Duodenal mucosa (tissue), 2 donors: ENCODE measurements around the gene OGN.

Experiments used
- H3K27ac ChIP-seq: one replicate; pipeline ENCODE4 v1.7.0; 2013; ENCODE audit warnings: low read depth, low read length
- H3K27me3 ChIP-seq, 2 donors: one replicate each; pipeline ENCODE4 v1.7.0; 2013; ENCODE audit warnings: low read length in 2 of 2, control low read depth in 1 of 2; ENCODE audit not compliant: insufficient read depth in 2 of 2, control insufficient read depth in 1 of 2
- H3K36me3 ChIP-seq, 2 donors: one replicate each; pipeline ENCODE4 v1.7.0; 2013; ENCODE audit warnings: low read length in 2 of 2, control low read depth in 1 of 2; ENCODE audit not compliant: insufficient read depth in 2 of 2, control insufficient read depth in 1 of 2
- H3K4me1 ChIP-seq, 2 donors: one replicate each; pipeline ENCODE4 v1.7.0; 2013; ENCODE audit warnings: low read length in 2 of 2, control low read depth in 1 of 2; ENCODE audit not compliant: insufficient read depth in 2 of 2, control insufficient read depth in 1 of 2
- H3K4me3 ChIP-seq, 2 donors: one replicate each; pipeline ENCODE4 v1.7.0; 2013; ENCODE audit warnings: low read length in 2 of 2, low read depth in 1 of 2
- H3K9ac ChIP-seq, 2 donors: one replicate each; pipeline ENCODE4 v1.7.0; 2013; ENCODE audit warnings: low read length in 2 of 2, low read depth in 1 of 2
- H3K9me3 ChIP-seq, 2 donors: one replicate each; pipeline ENCODE4 v1.7.0; 2013; ENCODE audit warnings: low read length in 2 of 2, control low read depth in 1 of 2; ENCODE audit not compliant: control insufficient read depth in 1 of 2

Gene OGN

DNA sequence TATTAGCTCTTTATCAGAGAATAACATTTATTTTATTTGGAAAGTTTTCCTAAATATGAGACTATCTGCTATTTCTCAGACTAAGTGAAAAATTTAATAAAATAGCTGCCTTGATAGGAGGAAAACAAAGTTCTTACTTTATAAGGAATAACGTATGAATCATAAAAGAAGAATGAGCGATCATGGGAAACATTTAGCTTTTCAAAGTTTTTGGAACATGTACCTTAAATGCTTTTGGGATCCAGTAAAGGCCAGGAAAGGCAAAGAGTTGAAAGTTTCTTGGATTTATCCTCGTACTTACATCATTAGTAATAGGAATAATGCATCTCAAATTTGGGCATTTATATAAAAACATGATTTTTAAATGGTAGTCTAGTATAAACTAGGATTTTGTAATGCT, 19.4 kb downstream of the OGN start:
- Histone ChIP-seq H3K9ac (no peak overlapping the region), H3K9me3 (no peaks in the 10 kb centered on the region), H3K27ac (no peak overlapping the region), H3K36me3 (no peaks in the 10 kb centered on the region), H3K27me3 (no peaks in the 10 kb centered on the region), H3K4me3 (no peak overlapping the region), H3K4me1 (peaks cover 0 to 14% of the 10 kb centered on the region in 2 donors)

DNA sequence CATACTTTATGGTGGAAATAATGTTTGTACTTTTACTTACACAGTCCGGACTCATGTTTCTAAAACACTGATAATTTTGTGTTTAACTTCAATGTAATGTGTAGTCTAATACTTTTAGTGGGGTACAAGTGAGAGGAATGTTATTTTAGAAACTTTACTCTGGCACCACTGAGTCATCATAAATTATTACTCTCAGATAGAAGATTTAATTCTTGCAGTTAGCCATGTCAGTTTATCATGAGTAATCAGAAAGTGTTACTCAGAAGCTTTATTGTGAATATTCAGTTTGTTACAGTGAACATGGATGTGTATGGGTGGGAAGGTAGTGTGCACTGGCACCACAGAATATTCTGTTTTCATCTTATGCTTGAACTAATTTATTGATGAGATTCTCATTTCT, 20.0 kb downstream of the OGN start:
- Histone ChIP-seq H3K36me3 (no peaks in the 10 kb centered on the region), H3K4me1 (peaks cover 1 to 15% of the 10 kb centered on the region in 2 donors), H3K4me3 (no peak overlapping the region), H3K9me3 (no peaks in the 10 kb centered on the region), H3K27ac (no peak overlapping the region), H3K9ac (no peak overlapping the region), H3K27me3 (no peaks in the 10 kb centered on the region)

DNA sequence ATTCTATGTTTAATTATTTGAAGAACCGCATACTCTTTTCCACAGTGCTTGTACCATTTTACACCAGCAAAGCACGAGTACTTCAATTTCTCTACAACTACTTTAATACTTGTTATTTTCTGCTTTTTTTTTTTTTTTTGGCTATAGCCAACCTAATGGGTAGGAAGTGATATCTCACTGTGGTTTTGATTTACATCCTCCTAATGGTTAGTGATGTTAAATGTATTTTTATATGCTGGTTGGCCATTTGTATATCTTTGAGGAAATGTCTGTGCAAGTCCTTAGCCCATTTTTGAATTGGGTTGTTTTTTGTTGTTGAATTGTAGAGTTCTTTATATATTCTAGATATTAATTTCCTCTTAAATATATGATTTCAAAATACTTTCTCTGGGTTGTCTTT, 22.6 kb downstream of the OGN start:
- Histone ChIP-seq H3K9me3 (no peaks in the 10 kb centered on the region), H3K27ac (no peak overlapping the region), H3K4me3 (no peak overlapping the region), H3K36me3 (no peaks in the 10 kb centered on the region), H3K27me3 (no peaks in the 10 kb centered on the region), H3K9ac (no peak overlapping the region), H3K4me1 (peaks cover 5 to 20% of the 10 kb centered on the region in 2 donors)

DNA sequence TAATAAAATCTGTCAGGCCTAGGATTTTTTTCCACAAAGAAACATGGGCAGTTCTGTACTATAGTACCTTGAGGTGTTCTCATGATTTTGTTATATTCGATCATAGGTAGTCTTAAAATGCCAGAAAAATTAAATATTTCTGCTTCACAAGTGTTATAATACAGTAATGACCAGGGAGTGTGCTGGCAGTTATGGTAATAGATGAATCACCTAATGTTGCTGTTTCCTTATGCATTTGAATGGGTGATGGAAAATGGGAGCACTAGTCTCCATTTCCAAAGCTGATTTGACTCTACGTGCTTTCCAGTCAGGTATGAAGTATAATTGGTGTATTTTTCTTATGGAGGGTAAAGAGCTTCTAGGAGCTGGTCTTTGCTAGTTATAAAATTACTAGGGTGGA, 23.8 kb downstream of the OGN start:
- Histone ChIP-seq H3K36me3 (no peaks in the 10 kb centered on the region), H3K4me1 (peaks cover 5 to 18% of the 10 kb centered on the region in 2 donors), H3K9me3 (no peaks in the 10 kb centered on the region), H3K27ac (no peak overlapping the region), H3K4me3 (no peak overlapping the region), H3K27me3 (no peaks in the 10 kb centered on the region), H3K9ac (no peak overlapping the region)

DNA sequence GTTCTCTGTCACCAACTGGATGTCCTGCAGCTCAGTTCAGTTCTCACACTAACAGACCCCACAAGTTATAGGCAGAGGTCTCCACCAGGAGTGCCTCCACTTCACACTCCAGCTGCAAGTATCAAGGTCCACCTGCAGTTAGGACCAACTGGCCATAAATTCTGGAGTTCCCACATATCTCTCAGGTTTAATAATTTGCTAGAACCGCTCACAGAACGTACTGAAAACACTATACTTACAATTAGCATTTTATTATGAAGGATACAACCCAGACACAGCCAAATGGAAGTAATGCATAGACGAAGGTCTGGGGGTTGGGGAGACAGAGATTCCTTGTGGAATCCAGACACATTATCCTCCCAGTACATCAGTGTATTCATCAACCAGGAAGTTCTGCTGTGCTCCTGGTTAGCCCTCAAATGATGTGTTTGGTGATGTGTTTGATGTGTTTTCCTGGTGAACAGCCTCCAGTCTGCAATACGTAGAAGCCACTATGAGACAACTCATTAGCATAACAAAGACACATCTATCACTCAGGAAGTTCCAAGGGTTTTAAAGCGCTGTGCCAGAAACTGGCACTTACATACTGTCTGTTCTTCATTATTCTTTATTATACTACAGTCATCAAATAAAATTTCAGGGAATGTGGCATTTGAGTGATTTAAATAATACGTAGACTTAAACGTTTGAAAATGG, 25.4 kb downstream of the OGN start:
- no peaks in the 10 kb centered on the region for H3K9me3 ChIP-seq
- H3K9ac ChIP-seq, result no peak overlapping the region
- H3K27me3 ChIP-seq, result no peaks in the 10 kb centered on the region
- peaks cover 5 to 6% of the 10 kb centered on the region in 2 donors for H3K4me1 ChIP-seq
- H3K27ac ChIP-seq, result no peak overlapping the region
- H3K4me3 ChIP-seq, result no peak overlapping the region
- no peaks in the 10 kb centered on the region for H3K36me3 ChIP-seq

DNA sequence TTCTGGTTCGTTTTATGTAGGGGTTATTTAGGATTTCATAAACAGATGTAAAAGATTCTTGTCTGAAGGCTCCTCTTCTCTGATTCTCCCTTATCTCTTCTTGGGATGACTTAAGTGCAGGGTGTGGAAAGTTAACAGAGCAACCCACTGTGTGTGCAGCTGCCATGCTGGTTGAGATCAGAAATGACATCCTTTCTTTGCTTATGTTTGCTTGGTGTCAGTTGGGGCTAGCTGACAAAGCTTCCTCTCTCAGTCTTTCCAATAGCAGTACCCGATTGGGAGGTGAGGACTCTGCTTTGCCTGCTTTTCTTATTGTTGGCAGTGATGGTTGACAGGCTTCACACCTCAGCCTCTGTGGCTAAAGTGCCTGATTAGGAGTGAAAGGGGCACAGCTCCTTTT, 26.5 kb downstream of the OGN start:
- no peaks in the 10 kb centered on the region for H3K36me3 ChIP-seq
- no peaks in the 10 kb centered on the region for H3K9me3 ChIP-seq
- H3K27ac ChIP-seq, result no peak overlapping the region
- peaks cover 5 to 6% of the 10 kb centered on the region in 2 donors for H3K4me1 ChIP-seq
- H3K4me3 ChIP-seq, result no peak overlapping the region
- H3K9ac ChIP-seq, result no peak overlapping the region
- no peaks in the 10 kb centered on the region for H3K27me3 ChIP-seq

DNA sequence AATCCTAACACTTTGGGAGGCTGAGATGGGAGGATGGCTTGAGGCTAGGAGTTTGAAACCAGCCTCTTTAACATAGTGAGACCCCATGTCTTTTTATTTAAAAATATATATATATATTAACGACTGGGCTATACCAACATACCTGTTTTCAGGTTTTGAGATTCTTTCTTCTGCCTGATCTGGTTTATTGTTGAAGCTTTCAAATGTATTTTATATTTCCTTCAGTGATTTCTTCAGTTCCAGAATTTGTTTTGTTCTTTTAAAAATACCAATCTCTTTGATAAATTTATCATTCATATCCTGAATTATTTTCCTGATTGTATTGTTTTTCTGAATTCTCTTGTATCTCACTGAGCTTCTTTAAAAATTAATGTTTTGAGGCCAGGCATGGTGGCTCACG, 31.2 kb downstream of the OGN start:
- no peaks in the 10 kb centered on the region for H3K27me3 ChIP-seq
- no peak overlapping the region for H3K9ac ChIP-seq
- H3K9me3 ChIP-seq, result no peaks in the 10 kb centered on the region
- no peak overlapping the region for H3K27ac ChIP-seq
- no peaks in the 10 kb centered on the region for H3K4me1 ChIP-seq
- no peaks in the 10 kb centered on the region for H3K36me3 ChIP-seq
- H3K4me3 ChIP-seq, result no peak overlapping the region

DNA sequence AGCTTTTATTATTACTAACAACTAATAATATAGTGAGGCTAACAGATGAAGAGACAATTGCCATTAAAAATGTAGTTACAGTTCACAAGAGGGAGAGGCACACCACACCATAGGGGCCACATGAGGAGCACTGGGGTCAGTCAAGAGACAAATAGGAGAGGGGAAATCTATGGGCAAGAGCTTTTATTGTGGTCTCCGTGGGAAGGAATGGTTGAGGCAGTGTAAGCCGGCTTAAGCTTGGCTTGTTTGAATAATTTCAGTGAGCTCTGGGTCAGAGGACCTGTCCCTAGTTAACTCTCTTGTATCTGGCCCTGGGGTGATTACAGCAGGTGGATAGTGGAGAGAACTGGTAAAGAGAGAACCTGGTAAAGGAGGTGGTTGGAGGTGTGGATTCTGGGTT, 35.3 kb downstream of the OGN start:
- H3K4me3 ChIP-seq, result no peak overlapping the region
- no peaks in the 10 kb centered on the region for H3K9me3 ChIP-seq
- H3K36me3 ChIP-seq, result no peaks in the 10 kb centered on the region
- H3K27me3 ChIP-seq, result no peaks in the 10 kb centered on the region
- no peak overlapping the region for H3K9ac ChIP-seq
- no peaks in the 10 kb centered on the region for H3K4me1 ChIP-seq
- H3K27ac ChIP-seq, result no peak overlapping the region

DNA sequence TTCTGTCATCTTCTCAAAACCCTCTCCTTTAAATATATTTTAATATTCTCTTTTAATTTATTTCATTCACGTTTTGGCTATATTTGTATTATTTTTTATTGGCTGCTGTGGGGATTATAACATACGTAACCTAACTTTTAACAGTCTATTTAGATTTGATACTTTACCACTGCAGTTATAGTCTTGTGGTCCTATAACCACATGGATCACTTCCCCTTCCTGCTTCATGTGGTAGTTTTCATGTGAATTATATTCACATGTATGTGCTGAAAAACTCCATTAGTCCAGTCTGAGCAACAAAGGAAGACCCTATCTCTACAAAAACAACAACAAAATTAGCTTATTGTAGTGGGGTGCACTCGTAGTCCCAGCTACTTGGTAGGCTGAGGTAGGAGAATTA, 44.3 kb downstream of the OGN start:
- H3K4me1 ChIP-seq, result no peaks in the 10 kb centered on the region
- no peak overlapping the region for H3K27ac ChIP-seq
- no peak overlapping the region for H3K9ac ChIP-seq
- H3K36me3 ChIP-seq, result no peaks in the 10 kb centered on the region
- H3K27me3 ChIP-seq, result no peaks in the 10 kb centered on the region
- peaks cover 0 to 3% of the 10 kb centered on the region in 2 donors for H3K9me3 ChIP-seq
- no peak overlapping the region for H3K4me3 ChIP-seq

DNA sequence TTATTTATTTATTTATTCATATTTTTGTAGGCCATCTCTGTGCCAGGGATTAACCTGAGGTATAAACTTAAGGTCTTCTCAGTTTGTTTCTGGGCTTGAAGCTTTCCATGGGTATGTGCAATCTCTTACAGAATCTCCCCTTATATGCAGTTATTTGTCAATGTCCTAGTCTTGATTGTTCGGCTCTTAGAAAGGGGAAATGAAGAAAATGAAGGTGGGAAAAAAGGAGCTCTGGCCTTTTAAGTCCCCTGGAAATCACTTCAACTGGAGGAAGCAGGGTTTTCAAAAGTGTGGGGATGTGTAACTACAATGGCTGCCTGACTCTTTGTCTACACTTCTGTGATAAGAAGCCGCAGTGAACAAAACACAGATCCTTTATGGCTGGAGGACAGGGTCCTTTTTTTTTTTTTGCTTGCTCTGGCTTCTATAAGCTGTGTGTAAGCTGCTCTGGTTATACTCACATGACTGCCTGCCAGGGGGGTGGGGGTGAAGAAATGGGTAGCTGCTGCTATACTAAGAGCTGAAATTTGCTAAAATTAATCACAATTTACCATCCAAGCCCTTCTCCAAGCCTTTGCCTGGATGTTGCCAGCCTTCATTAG, 44.9 kb downstream of the OGN start:
- Histone ChIP-seq H3K4me1 (no peaks in the 10 kb centered on the region), H3K9ac (no peak overlapping the region), H3K9me3 (peaks cover 0 to 3% of the 10 kb centered on the region in 2 donors), H3K27me3 (no peaks in the 10 kb centered on the region), H3K36me3 (no peaks in the 10 kb centered on the region), H3K27ac (no peak overlapping the region), H3K4me3 (no peak overlapping the region)
